ENCODE measurements around the gene PRKN. TPM values are rescaled to one million over a fixed set of nuclear protein-coding genes. Genes with fewer than 3 reads are reported as not detected.

Gene PRKN
- total and polyA plus RNA-seq, 2 donors (not counting 3 experiments of a cell fraction or from before 2014, with no cell fraction given) = 0.06 TPM; not detected in 1

DNA sequence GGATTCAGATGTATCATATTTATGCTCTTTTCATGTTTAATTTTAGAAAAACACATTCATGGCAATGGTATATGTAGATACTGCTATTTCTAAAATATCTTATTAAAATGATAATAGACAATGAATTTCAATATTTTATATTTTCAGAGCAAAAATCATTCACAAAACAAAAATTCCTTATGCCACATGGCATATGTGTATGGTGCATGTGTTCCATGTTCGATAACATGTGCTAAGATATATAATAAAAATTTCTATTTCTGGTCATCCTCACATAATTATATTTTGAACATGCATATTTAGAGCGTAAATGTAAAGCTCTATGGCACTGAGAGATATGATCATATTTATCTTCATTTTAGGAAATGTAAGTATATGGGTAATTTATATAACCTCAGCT is 847.5 kb downstream of the PRKN start:
- no peaks in the 10 kb centered on the region for H3K9me1 ChIP-seq (replicated peaks; ENCODE audit: control insufficient read depth, extremely low read depth, insufficient read depth, low read length)
- no peak for DNase-seq (ENCODE audit: low read depth, low spot score)
- H3K4me1 ChIP-seq (ENCODE audit: control insufficient read depth, extremely low read depth, insufficient read depth, low read length) = no peaks in the 10 kb centered on the region
- no peaks in the 10 kb centered on the region for H3K27me3 ChIP-seq (ENCODE audit: control insufficient read depth in 2 of 2, insufficient read depth in 2 of 2, low read length in 2 of 2)
- H4K20me1 ChIP-seq (replicated peaks; ENCODE audit: control insufficient read depth, extremely low read depth, insufficient read depth, low read length) = no peaks in the 10 kb centered on the region
- H3K9ac ChIP-seq (replicated peaks; ENCODE audit: extremely low read depth, insufficient read depth, low read length) = no peak overlapping the region
- no peak for FAIRE-seq
- intact Hi-C loops (cut with micrococcal nuclease) (no loop called here), dilution Hi-C loops (cut with MboI; ENCODE audit: extremely low pct_ligation_motif_present, low sequenced_read_pairs) (no loop called here)
- no peak overlapping the region for H3K4me2 ChIP-seq (ENCODE audit: insufficient read depth, low read length)
- H3K27ac ChIP-seq (ENCODE audit: insufficient read depth, low read depth, low read length) = no peak overlapping the region
- H2AFZ ChIP-seq (ENCODE audit: low read depth, low read length) = no peak overlapping the region
- H3K9me3 ChIP-seq (replicated peaks; ENCODE audit: control insufficient read depth, insufficient read depth, low read length) = no peaks in the 10 kb centered on the region
- ChIA-PET POLR2A (no interaction called here), CTCF (no interaction called here)
- H3K79me2 ChIP-seq (ENCODE audit: control insufficient read depth, insufficient read depth, low read length) = no peaks in the 10 kb centered on the region
- no peaks in the 10 kb centered on the region for H3K36me3 ChIP-seq (ENCODE audit: control insufficient read depth in 2 of 2, extremely low read depth in 1 of 2, insufficient read depth in 2 of 2, low read length in 2 of 2)
- H3K4me3 ChIP-seq (replicated peaks in 1 of 3; ENCODE audit: insufficient read depth in 1 of 3, low read depth in 1 of 3, low read length in 3 of 3) = no peak overlapping the region
- no TSS peak for BruUV-seq (replicated peaks)
- TF ChIP-seq JUN (IDR thresholded peaks at IDR 0.05; ENCODE audit: borderline replicate concordance, insufficient read depth, insufficient read length, low read depth) (no peak), POLR2A (IDR thresholded peaks at IDR 0.05; ENCODE audit: low read depth, low read length) (no peak), MYC (IDR thresholded peaks at IDR 0.05; ENCODE audit: low read depth, low read length) (no peak), FOS (IDR thresholded peaks at IDR 0.05; ENCODE audit: borderline replicate concordance, insufficient read depth, low read length) (no peak), GATA2 (IDR thresholded peaks at IDR 0.05; ENCODE audit: insufficient read depth, insufficient read length, low read depth, low read length) (no peak), EZH2 (IDR thresholded peaks at IDR 0.05; ENCODE audit: borderline replicate concordance, low read depth, low read length, severe bottlenecking) (no peak), POLR2AphosphoS5 (IDR thresholded peaks at IDR 0.05; ENCODE audit: insufficient read depth, low read depth, low read length) (no peak)
- TF ChIP-seq, protein P1, sequence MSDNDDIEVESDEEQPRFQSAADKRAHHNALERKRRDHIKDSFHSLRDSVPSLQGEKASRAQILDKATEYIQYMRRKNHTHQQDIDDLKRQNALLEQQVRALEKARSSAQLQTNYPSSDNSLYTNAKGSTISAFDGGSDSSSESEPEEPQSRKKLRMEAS (IDR thresholded peaks at IDR 0.05; ENCODE audit: insufficient read depth, insufficient read length) = no peak
- TF ChIP-seq, protein P2, sequence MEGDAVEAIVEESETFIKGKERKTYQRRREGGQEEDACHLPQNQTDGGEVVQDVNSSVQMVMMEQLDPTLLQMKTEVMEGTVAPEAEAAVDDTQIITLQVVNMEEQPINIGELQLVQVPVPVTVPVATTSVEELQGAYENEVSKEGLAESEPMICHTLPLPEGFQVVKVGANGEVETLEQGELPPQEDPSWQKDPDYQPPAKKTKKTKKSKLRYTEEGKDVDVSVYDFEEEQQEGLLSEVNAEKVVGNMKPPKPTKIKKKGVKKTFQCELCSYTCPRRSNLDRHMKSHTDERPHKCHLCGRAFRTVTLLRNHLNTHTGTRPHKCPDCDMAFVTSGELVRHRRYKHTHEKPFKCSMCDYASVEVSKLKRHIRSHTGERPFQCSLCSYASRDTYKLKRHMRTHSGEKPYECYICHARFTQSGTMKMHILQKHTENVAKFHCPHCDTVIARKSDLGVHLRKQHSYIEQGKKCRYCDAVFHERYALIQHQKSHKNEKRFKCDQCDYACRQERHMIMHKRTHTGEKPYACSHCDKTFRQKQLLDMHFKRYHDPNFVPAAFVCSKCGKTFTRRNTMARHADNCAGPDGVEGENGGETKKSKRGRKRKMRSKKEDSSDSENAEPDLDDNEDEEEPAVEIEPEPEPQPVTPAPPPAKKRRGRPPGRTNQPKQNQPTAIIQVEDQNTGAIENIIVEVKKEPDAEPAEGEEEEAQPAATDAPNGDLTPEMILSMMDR (IDR thresholded peaks at IDR 0.05; ENCODE audit: extremely low read depth in 1 of 2, insufficient read depth in 1 of 2, low read depth in 1 of 2, low read length in 2 of 2) = no peak

Measured in endothelial cell of umbilical vein (primary cell).